HCT116 (cell line): ENCODE results near the gene SAP30L. TPM values are rescaled to one million over a fixed set of nuclear protein-coding genes. Genes with fewer than 3 reads are reported as not detected.

Experiments
- ATAC-seq: fragments of 200-7000 bp; cut with Tn5 transposase; 2 replicates; pipeline ENCODE4 v1.9.1; 2020; ENCODE audit warnings: mild to moderate bottlenecking, moderate library complexity
- BruUV-seq: library from RNA; stranded (reverse); fragments of 400-500 nt; replicated peaks from 2 replicates; lab custom pipeline; 2021; lab: Mats Ljungman, UMichigan
- CTCF ChIA-PET: fragments of 300-600 bp; sonication (Branson Sonifier 250); formaldehyde crosslinking; loops from one replicate; lab custom pipeline; 2021; ENCODE audit warnings: antibody characterized with exemption; lab: Charles Lee
- POLR2A ChIA-PET: fragments of 300-600, 350-600 bp; sonication (Branson Sonifier 250); formaldehyde crosslinking; loops from one replicate; lab custom pipeline; 2021; ENCODE audit warnings: antibody characterized with exemption; lab: Charles Lee
- RAD21 ChIA-PET, 2 experiments: fragments of 300-600 bp; sonication (Branson Sonifier 250); formaldehyde crosslinking; loops; one replicate each; lab custom pipeline; 2023; ENCODE audit warnings: low total read pairs in 2 of 2; ENCODE audit not compliant: uncharacterized antibody in 2 of 2, unreplicated experiment in 2 of 2, low non-redundant PET in 1 of 2; lab: Charles Lee
- DNase-seq: peaks from one replicate; pipeline ENCODE4 v3.0.0-alpha.2; 2010; ENCODE audit warnings: low read depth, low spot score
- H2AFZ ChIP-seq: fragments of 200-600 bp; shearing (Covaris generic), sonication (generic); 2 replicates; pipeline ENCODE4 v1.6.1; 2017; ENCODE audit warnings: low read depth, mixed run types, mixed read lengths, antibody characterized with exemption, low read length; ENCODE audit not compliant: poor library complexity, severe bottlenecking
- H3K27ac ChIP-seq: 2 replicates; pipeline ENCODE4 v1.5.1; 2012; ENCODE audit warnings: low read depth, low read length
- H3K27me3 ChIP-seq: fragments of 200-600 bp; sonication (generic); 2 replicates; pipeline ENCODE4 v1.6.1; 2016; ENCODE audit warnings: mixed run types, low read length, mixed read lengths; ENCODE audit not compliant: insufficient read depth
- H3K36me3 ChIP-seq, 2 experiments: fragments of 200-500 bp in 1 of 2; fragments of 200-600 bp in 1 of 2; sonication (Bioruptor generic) in 1 of 2; sonication (generic) in 1 of 2; 2 replicates each; pipeline versions ENCODE4 v1.5.1 to v1.6.1; 2014 to 2016; ENCODE audit warnings: low read length in 2 of 2, inconsistent platforms in 1 of 2, mixed read lengths in 1 of 2, mixed run types in 1 of 2; ENCODE audit not compliant: insufficient read depth in 2 of 2, control insufficient read depth in 1 of 2
- H3K4me1 ChIP-seq, 2 experiments: fragments of 200-600 bp in 1 of 2; sonication (generic) in 1 of 2; 2 replicates each; pipeline versions ENCODE4 v1.5.1 to v1.6.1; 2012 to 2017; ENCODE audit warnings: low read length in 2 of 2, inconsistent platforms in 1 of 2, mild to moderate bottlenecking in 1 of 2, mixed read lengths in 1 of 2, mixed run types in 1 of 2, moderate library complexity in 1 of 2; ENCODE audit not compliant: insufficient read depth in 2 of 2, control insufficient read depth in 1 of 2
- H3K4me2 ChIP-seq: fragments of 200-600 bp; sonication (generic); 2 replicates; pipeline ENCODE4 v1.6.1; 2017; ENCODE audit warnings: mixed run types, low read length, mixed read lengths
- H3K4me3 ChIP-seq, 2 experiments: fragments of 200-600 bp in 1 of 2; sonication (generic) in 1 of 2; replicated peaks in 1 of 2; 2 replicates each; pipeline ENCODE4 v1.5.1; 2011 to 2016; ENCODE audit warnings: low read length in 2 of 2, control low read depth in 1 of 2, low read depth in 1 of 2, mild to moderate bottlenecking in 1 of 2, mixed read lengths in 1 of 2, mixed run types in 1 of 2
- H3K79me2 ChIP-seq: fragments of 200-600 bp; sonication (generic); 2 replicates; pipeline ENCODE4 v1.6.1; 2017; ENCODE audit warnings: mild to moderate bottlenecking, mixed run types, low read length, moderate library complexity, mixed read lengths; ENCODE audit not compliant: insufficient read depth
- H3K9ac ChIP-seq: fragments of 200-600 bp; sonication (generic); 2 replicates; pipeline ENCODE4 v1.6.1; 2016; ENCODE audit warnings: low read length, mixed read lengths
- H3K9me2 ChIP-seq: fragments of 200-600 bp; sonication (generic), shearing (Covaris generic); 2 replicates; pipeline ENCODE4 v1.6.1; 2017; ENCODE audit warnings: mixed run types, mild to moderate bottlenecking, moderate library complexity; ENCODE audit not compliant: insufficient read depth
- H3K9me3 ChIP-seq, 2 experiments: fragments of 200-500 bp in 1 of 2; fragments of 200-600 bp in 1 of 2; sonication (Bioruptor generic) in 1 of 2; sonication (generic) in 1 of 2; 2 replicates each; pipeline ENCODE4 v1.6.1; 2014 to 2017; ENCODE audit warnings: low read length in 2 of 2, mixed read lengths in 2 of 2, inconsistent platforms in 1 of 2, low read depth in 1 of 2, mild to moderate bottlenecking in 1 of 2, mixed run types in 1 of 2, moderate library complexity in 1 of 2; ENCODE audit not compliant: control insufficient read depth in 1 of 2, insufficient read depth in 1 of 2
- H4K20me1 ChIP-seq: fragments of 200-600 bp; sonication (generic), shearing (Covaris generic); 2 replicates; pipeline ENCODE4 v1.6.1; 2017; ENCODE audit warnings: mixed run types, mild to moderate bottlenecking, moderate library complexity; ENCODE audit not compliant: insufficient read depth
- ATF3 ChIP-seq: IDR thresholded peaks from 2 replicates; pipeline ENCODE4 v1.6.1; 2012
- EGR1 ChIP-seq: IDR thresholded peaks from 2 replicates; pipeline ENCODE4 v1.6.1; 2012; ENCODE audit warnings: low read depth
- FOSL1 ChIP-seq: IDR thresholded peaks from 2 replicates; pipeline ENCODE4 v1.6.1; 2012; ENCODE audit warnings: low read depth
- POLR2A ChIP-seq: IDR thresholded peaks from 2 replicates; pipeline ENCODE4 v1.7.0; 2011; ENCODE audit warnings: borderline replicate concordance; ENCODE audit not compliant: insufficient read depth, insufficient read length; ENCODE audit errors: extremely low read depth
- POLR2AphosphoS5 ChIP-seq: IDR thresholded peaks from 2 replicates; pipeline ENCODE4 v1.6.1; 2011; ENCODE audit warnings: mild to moderate bottlenecking, low read depth, low read length, moderate library complexity
- RAD21 ChIP-seq: IDR thresholded peaks from 2 replicates; pipeline ENCODE4 v1.6.1; 2012; ENCODE audit warnings: low read depth, mild to moderate bottlenecking
- SIN3A ChIP-seq: IDR thresholded peaks from 2 replicates; pipeline ENCODE4 v1.6.1; 2012; ENCODE audit warnings: low read depth
- SP1 ChIP-seq: IDR thresholded peaks from 2 replicates; pipeline ENCODE4 v1.6.1; 2012; ENCODE audit warnings: low read depth
- ZNF274 ChIP-seq: fragments of 200-500 bp; sonication (Bioruptor generic); IDR thresholded peaks from 2 replicates; pipeline ENCODE4 v1.6.1; 2014; ENCODE audit warnings: mild to moderate bottlenecking, low read depth, low read length, inconsistent platforms
- intact Hi-C: fragments of 100-400 bp; cut with micrococcal nuclease; formaldehyde crosslinking; loops from 2 replicates; pipeline ENCODE4 v1.10.0; 2022
- total RNA-seq: library from RNA; stranded (reverse); gene quantifications from one replicate; pipeline ENCODE4 v1.2.1, GENCODE V29; 2021; ENCODE audit not compliant: unreplicated experiment
- TF ChIP-seq, protein P1 (sequence below): IDR thresholded peaks from 2 replicates; pipeline ENCODE4 v1.6.1; 2011; ENCODE audit warnings: mild to moderate bottlenecking, low read length, moderate library complexity; ENCODE audit not compliant: insufficient replicate concordance; ENCODE audit errors: extremely low read depth
- TF ChIP-seq, protein P2 (sequence below): IDR thresholded peaks from 2 replicates; pipeline ENCODE4 v1.6.1; 2012; ENCODE audit warnings: low read depth

SAP30L gene
- total RNA-seq, 1 experiment from 2014 or later = 25.5 TPM

DNA sequence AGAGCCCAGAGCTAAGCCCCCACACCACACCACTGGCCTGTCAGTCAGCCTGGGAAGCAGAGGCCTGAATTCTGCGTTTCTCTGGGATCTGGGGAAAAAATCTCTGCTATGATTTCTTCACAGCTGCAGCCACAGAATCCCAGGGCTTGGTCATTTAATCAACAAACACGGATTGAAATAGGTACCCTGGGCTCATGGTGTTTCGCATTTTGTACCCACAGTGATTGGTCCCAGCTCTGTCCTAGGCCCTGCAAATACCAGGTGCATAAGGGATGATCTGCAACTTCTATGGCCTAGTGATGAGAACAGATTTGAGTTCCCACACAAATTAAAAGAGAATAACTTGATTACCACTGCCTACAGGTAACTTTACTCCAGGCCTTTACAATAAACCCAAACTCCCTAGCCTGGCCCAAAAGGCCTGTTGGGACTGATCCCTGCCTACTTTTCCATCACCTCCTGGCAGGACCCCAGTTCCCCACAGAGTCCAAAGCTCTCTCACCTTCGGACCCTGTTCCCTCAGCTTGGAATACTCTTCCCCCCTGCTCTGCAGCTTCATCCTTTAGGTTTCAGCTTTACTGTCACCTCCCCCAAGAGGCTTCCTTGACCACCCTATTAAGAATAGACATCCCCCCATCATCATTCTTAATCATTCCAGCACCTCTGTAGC, 14.7 kb upstream of the SAP30L start:
- no TSS peak for BruUV-seq
- RAD21 ChIA-PET = no interaction called here
- Histone ChIP-seq H2AFZ (no peak overlapping the region), H3K36me3 (peaks cover 2 to 6% of the 10 kb centered on the region in 2 experiments; a peak in 1 of 4 replicates), H3K4me3 (no peak overlapping the region), H3K9me2 (no peaks in the 10 kb centered on the region), H3K27ac (no peak overlapping the region), H3K9ac (no peak overlapping the region), H3K27me3 (no peaks in the 10 kb centered on the region), H3K79me2 (no peaks in the 10 kb centered on the region), H3K9me3 (no peaks in the 10 kb centered on the region), H3K4me1 (no peaks in the 10 kb centered on the region), H4K20me1 (no peaks in the 10 kb centered on the region)
- no peak for ATAC-seq
- CTCF ChIA-PET = no interaction called here
- POLR2A ChIA-PET = no interaction called here
- TF ChIP-seq, protein P1, sequence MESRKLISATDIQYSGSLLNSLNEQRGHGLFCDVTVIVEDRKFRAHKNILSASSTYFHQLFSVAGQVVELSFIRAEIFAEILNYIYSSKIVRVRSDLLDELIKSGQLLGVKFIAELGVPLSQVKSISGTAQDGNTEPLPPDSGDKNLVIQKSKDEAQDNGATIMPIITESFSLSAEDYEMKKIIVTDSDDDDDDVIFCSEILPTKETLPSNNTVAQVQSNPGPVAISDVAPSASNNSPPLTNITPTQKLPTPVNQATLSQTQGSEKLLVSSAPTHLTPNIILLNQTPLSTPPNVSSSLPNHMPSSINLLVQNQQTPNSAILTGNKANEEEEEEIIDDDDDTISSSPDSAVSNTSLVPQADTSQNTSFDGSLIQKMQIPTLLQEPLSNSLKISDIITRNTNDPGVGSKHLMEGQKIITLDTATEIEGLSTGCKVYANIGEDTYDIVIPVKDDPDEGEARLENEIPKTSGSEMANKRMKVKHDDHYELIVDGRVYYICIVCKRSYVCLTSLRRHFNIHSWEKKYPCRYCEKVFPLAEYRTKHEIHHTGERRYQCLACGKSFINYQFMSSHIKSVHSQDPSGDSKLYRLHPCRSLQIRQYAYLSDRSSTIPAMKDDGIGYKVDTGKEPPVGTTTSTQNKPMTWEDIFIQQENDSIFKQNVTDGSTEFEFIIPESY = no peak
- TF ChIP-seq POLR2AphosphoS5 = no peak
- TF ChIP-seq, protein P2, sequence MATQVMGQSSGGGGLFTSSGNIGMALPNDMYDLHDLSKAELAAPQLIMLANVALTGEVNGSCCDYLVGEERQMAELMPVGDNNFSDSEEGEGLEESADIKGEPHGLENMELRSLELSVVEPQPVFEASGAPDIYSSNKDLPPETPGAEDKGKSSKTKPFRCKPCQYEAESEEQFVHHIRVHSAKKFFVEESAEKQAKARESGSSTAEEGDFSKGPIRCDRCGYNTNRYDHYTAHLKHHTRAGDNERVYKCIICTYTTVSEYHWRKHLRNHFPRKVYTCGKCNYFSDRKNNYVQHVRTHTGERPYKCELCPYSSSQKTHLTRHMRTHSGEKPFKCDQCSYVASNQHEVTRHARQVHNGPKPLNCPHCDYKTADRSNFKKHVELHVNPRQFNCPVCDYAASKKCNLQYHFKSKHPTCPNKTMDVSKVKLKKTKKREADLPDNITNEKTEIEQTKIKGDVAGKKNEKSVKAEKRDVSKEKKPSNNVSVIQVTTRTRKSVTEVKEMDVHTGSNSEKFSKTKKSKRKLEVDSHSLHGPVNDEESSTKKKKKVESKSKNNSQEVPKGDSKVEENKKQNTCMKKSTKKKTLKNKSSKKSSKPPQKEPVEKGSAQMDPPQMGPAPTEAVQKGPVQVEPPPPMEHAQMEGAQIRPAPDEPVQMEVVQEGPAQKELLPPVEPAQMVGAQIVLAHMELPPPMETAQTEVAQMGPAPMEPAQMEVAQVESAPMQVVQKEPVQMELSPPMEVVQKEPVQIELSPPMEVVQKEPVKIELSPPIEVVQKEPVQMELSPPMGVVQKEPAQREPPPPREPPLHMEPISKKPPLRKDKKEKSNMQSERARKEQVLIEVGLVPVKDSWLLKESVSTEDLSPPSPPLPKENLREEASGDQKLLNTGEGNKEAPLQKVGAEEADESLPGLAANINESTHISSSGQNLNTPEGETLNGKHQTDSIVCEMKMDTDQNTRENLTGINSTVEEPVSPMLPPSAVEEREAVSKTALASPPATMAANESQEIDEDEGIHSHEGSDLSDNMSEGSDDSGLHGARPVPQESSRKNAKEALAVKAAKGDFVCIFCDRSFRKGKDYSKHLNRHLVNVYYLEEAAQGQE = no peak
- no peak for TF ChIP-seq ATF3
- TF ChIP-seq ZNF274 = no peak
- no peak for TF ChIP-seq POLR2A
- TF ChIP-seq RAD21 = no peak
- no peak for TF ChIP-seq FOSL1
- no peak for TF ChIP-seq EGR1
- TF ChIP-seq SP1 = no peak
- no peak for TF ChIP-seq SIN3A
- TF ChIP-seq, all 23 proteins: peak for 0
- no peak for DNase-seq
- H3K4me2 ChIP-seq = no peak overlapping the region
- intact Hi-C loops = no loop called here
